ENCODE data around the gene STIP1. TPM values are rescaled to one million over a fixed set of nuclear protein-coding genes. Genes with fewer than 3 reads are reported as not detected.

The STIP1 gene
- total RNA-seq, 1 donor from 2014 or later = 91.3 TPM

- intact Hi-C loops (cut with DNase I) = no loop called here
- TF ChIP-seq POLR2A (IDR thresholded peaks at IDR 0.05) (no peak), POLR2AphosphoS5 (IDR thresholded peaks at IDR 0.05; ENCODE audit: insufficient read depth in 1 of 2, low read depth in 1 of 2) (no peak), CTCF (IDR thresholded peaks at IDR 0.05) (no peak)
- H3K27ac ChIP-seq = no peak overlapping the region
- peaks cover 0 to 9% of the 10 kb centered on the region in 2 donors for H3K36me3 ChIP-seq
- peaks cover 67% of the 10 kb centered on the region for H3K4me1 ChIP-seq
- DNase-seq (ENCODE audit: extremely low spot score in 2 of 2) = no peak
- no peaks in the 10 kb centered on the region for H3K27me3 ChIP-seq
- H3K9me3 ChIP-seq = no peaks in the 10 kb centered on the region
- no peak overlapping the region for H3K4me3 ChIP-seq
These were observed 47.0 kb downstream of the STIP1 start for GRCh38 chr11:64232967-64233315.

GRCh38 chr11:64233913-64234586 lies 48.1 kb downstream of the STIP1 start, which contains the start of gene VEGFB:
Gene VEGFB, plus strand, starts transcription at chr11:64234584. Its CDS starts 250 bp downstream, at chr11:64234834.
- H3K9me3 ChIP-seq = no peaks in the 10 kb centered on the region
- peak within 1 kb of the TSS; percentile 62 to 94 for H3K4me3 ChIP-seq
- H3K36me3 ChIP-seq = peaks cover 0 to 18% of the 10 kb centered on the region in 2 donors
- no peak for DNase-seq (ENCODE audit: extremely low spot score in 2 of 2)
- peak within 1 kb of the TSS; percentile 94 for H3K27ac ChIP-seq
- no peaks in the 10 kb centered on the region for H3K27me3 ChIP-seq
- TF ChIP-seq CTCF (IDR thresholded peaks at IDR 0.05) = no peak
- peak in 1 of 2 donors; percentile 88 for TF ChIP-seq POLR2AphosphoS5 (IDR thresholded peaks at IDR 0.05; ENCODE audit: insufficient read depth in 1 of 2, low read depth in 1 of 2)
- peak in 1 of 2 donors; percentile 43 for TF ChIP-seq POLR2A (IDR thresholded peaks at IDR 0.05)
- intact Hi-C loops (cut with DNase I) = no loop called here
- peaks cover 65% of the 10 kb centered on the region for H3K4me1 ChIP-seq

- Histone ChIP-seq H3K27me3 (no peaks in the 10 kb centered on the region), H3K4me3 (peak overlapping the region; percentile 62 to 94), H3K36me3 (peaks cover 0 to 18% of the 10 kb centered on the region in 2 donors), H3K9me3 (no peaks in the 10 kb centered on the region), H3K27ac (peak overlapping the region; percentile 94), H3K4me1 (peaks cover 61% of the 10 kb centered on the region)
- TF ChIP-seq POLR2A (IDR thresholded peaks at IDR 0.05) (peak in 1 of 2 donors; percentile 20), POLR2AphosphoS5 (IDR thresholded peaks at IDR 0.05; ENCODE audit: insufficient read depth in 1 of 2, low read depth in 1 of 2) (peak in 1 of 2 donors; percentile 39), CTCF (IDR thresholded peaks at IDR 0.05) (no peak)
- intact Hi-C loops (cut with DNase I) = loop anchor here (5.0 kb wide), 1 partner anchor 72 kb away; the partner anchor contains the start of gene ESRRA
- no peak for DNase-seq (ENCODE audit: extremely low spot score in 2 of 2)
These were observed 48.8 kb downstream of the STIP1 start for GRCh38 chr11:64234647-64235379.

GRCh38 chr11:64235437-64236161 lies 49.6 kb downstream of the STIP1 start:
- Histone ChIP-seq H3K9me3 (no peaks in the 10 kb centered on the region), H3K4me1 (peaks cover 65% of the 10 kb centered on the region), H3K36me3 (peaks cover 0 to 18% of the 10 kb centered on the region in 2 donors), H3K27ac (peak overlapping the region; percentile 94), H3K4me3 (peak overlapping the region; percentile 62 to 94), H3K27me3 (no peaks in the 10 kb centered on the region)
- no peak for DNase-seq (ENCODE audit: extremely low spot score in 2 of 2)
- TF ChIP-seq POLR2A (IDR thresholded peaks at IDR 0.05) = no peak
- intact Hi-C loops (cut with DNase I) = loop anchor here (5.0 kb wide), 1 partner anchor 72 kb away; the partner anchor contains the start of gene ESRRA

GRCh38 chr11:64237484-64237951 lies 51.5 kb downstream of the STIP1 start:
- Histone ChIP-seq H3K36me3 (peaks cover 0 to 18% of the 10 kb centered on the region in 2 donors), H3K27ac (peak overlapping the region; percentile 56), H3K9me3 (no peaks in the 10 kb centered on the region), H3K27me3 (no peaks in the 10 kb centered on the region), H3K4me3 (no peak overlapping the region), H3K4me1 (peaks cover 55% of the 10 kb centered on the region)
- no peak for DNase-seq (ENCODE audit: extremely low spot score in 2 of 2)
- TF ChIP-seq POLR2A (IDR thresholded peaks at IDR 0.05) (no peak), CTCF (IDR thresholded peaks at IDR 0.05) (no peak)
- intact Hi-C loops (cut with DNase I) = loop anchor here (5.0 kb wide), 1 partner anchor 70 kb away; the partner anchor contains the start of gene ESRRA
